ENCODE data around the gene STAG2.

Gene STAG2

DNA sequence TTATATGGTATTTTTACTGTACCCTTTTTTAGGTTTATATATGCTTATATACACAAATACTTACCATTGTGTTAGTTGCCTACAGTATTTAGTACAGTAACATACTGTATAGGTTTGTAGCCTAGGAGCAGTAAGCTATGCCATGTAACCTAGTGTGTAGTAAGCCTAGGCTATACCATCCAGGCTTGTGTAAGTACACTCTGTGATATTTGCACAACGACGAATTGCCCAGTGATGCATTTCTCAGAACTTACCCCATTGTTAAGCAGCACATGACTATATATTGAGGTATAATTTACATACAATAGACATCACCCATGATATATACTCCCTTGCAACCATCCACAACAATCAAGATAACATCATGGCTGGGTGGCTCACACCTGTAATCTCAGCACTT is 40.1 kb downstream of the STAG2 start:
- Histone ChIP-seq H3K27me3 (ENCODE audit: control insufficient read depth in 1 of 2, insufficient read depth in 2 of 2, low read length in 2 of 2) (no peaks in the 10 kb centered on the region), H3K4me3 (ENCODE audit: low read length in 2 of 2) (no peak overlapping the region), H3K36me3 (ENCODE audit: control insufficient read depth in 2 of 2, insufficient read depth in 2 of 2, low read length in 2 of 2) (peaks cover 0 to 2% of the 10 kb centered on the region in 2 donors)

DNA sequence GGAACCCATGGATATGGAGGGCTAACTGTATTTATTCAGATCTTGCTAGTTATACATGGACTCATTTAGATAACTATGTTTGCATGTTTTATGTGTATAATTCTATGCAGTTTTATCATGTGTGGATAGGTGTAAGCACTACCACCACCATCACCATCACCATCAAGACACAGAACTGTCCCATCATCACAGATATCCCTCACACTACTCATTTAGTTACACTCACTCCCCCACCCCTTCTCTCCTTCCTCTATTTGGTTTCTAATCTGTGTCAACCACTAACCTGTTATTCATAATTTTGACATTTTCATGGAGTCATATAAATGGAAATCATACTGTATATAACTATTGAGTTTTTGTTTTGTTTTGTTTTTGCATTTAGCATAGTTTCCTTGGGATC is 43.7 kb downstream of the STAG2 start:
- Histone ChIP-seq H3K36me3 (ENCODE audit: control insufficient read depth in 2 of 2, insufficient read depth in 2 of 2, low read length in 2 of 2) (peaks cover 0 to 2% of the 10 kb centered on the region in 2 donors), H3K27ac (ENCODE audit: low read length) (no peak overlapping the region), H3K27me3 (ENCODE audit: control insufficient read depth in 1 of 2, insufficient read depth in 2 of 2, low read length in 2 of 2) (no peaks in the 10 kb centered on the region), H3K4me1 (ENCODE audit: control insufficient read depth, insufficient read depth, low read length) (peaks cover 7% of the 10 kb centered on the region), H3K4me3 (ENCODE audit: low read length in 2 of 2) (no peak overlapping the region), H3K9ac (ENCODE audit: low read length in 2 of 2) (no peak overlapping the region), H3K9me3 (ENCODE audit: control insufficient read depth in 2 of 2, low read length in 2 of 2) (no peaks in the 10 kb centered on the region)

More for the DNA sequence above, 40.1 kb downstream of the STAG2 start:
- no peaks in the 10 kb centered on the region for H3K9me3 ChIP-seq (ENCODE audit: control insufficient read depth in 2 of 2, low read length in 2 of 2)
- no peak overlapping the region for H3K9ac ChIP-seq (ENCODE audit: low read length in 2 of 2)
- peaks cover 5% of the 10 kb centered on the region for H3K4me1 ChIP-seq (ENCODE audit: control insufficient read depth, insufficient read depth, low read length)
- H3K27ac ChIP-seq (ENCODE audit: low read length): no peak overlapping the region

DNA sequence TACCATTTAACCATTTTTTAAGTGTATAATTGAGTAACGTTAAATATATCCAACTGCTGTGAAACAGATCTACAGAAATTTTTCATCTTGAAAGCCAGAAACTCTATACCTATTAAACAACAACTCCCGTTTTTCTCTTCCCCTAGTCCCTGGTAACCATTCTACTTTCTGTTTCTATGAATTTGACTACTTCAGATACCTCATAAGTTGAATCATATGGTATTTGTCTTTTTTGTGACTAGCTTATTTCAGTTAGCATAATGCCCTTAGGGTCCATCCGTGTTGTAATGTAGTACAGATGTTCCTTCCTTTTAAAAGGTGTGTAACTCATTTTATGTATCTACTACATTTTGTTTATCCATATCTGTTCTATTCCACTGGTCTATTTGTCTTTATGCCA is 48.7 kb downstream of the STAG2 start:
- H3K4me3 ChIP-seq (ENCODE audit: low read length in 2 of 2): no peak overlapping the region
- no peaks in the 10 kb centered on the region for H3K36me3 ChIP-seq (ENCODE audit: control insufficient read depth in 2 of 2, insufficient read depth in 2 of 2, low read length in 2 of 2)
- no peaks in the 10 kb centered on the region for H3K9me3 ChIP-seq (ENCODE audit: control insufficient read depth in 2 of 2, low read length in 2 of 2)
- no peak overlapping the region for H3K9ac ChIP-seq (ENCODE audit: low read length in 2 of 2)
- no peaks in the 10 kb centered on the region for H3K27me3 ChIP-seq (ENCODE audit: control insufficient read depth in 1 of 2, insufficient read depth in 2 of 2, low read length in 2 of 2)
- H3K27ac ChIP-seq (ENCODE audit: low read length): no peak overlapping the region
- H3K4me1 ChIP-seq (ENCODE audit: control insufficient read depth, insufficient read depth, low read length): peaks cover 6% of the 10 kb centered on the region

DNA sequence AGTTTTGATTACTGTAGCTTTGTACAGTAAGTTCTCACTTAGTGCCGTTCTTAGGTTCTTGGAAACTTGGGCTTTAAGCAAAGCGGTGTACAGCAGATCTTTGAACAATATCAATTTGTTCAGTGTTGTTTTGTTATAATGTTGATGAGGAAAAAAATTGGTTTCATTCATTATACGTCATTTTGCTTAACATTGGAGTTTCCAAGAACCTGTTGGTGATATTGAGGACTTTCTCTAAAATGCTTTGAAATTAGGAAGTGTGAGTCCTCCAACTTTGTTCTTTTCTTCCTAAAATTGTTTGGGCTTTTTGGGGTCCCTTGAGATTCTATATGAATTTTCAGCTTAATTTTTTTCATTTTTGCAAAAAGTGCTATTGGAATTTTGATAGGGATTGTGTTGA is 49.1 kb downstream of the STAG2 start:
- no peaks in the 10 kb centered on the region for H3K9me3 ChIP-seq (ENCODE audit: control insufficient read depth in 2 of 2, low read length in 2 of 2)
- H3K9ac ChIP-seq (ENCODE audit: low read length in 2 of 2): no peak overlapping the region
- H3K27me3 ChIP-seq (ENCODE audit: control insufficient read depth in 1 of 2, insufficient read depth in 2 of 2, low read length in 2 of 2): no peaks in the 10 kb centered on the region
- H3K27ac ChIP-seq (ENCODE audit: low read length): no peak overlapping the region
- no peaks in the 10 kb centered on the region for H3K36me3 ChIP-seq (ENCODE audit: control insufficient read depth in 2 of 2, insufficient read depth in 2 of 2, low read length in 2 of 2)
- H3K4me1 ChIP-seq (ENCODE audit: control insufficient read depth, insufficient read depth, low read length): peaks cover 2% of the 10 kb centered on the region
- no peak overlapping the region for H3K4me3 ChIP-seq (ENCODE audit: low read length in 2 of 2)

DNA sequence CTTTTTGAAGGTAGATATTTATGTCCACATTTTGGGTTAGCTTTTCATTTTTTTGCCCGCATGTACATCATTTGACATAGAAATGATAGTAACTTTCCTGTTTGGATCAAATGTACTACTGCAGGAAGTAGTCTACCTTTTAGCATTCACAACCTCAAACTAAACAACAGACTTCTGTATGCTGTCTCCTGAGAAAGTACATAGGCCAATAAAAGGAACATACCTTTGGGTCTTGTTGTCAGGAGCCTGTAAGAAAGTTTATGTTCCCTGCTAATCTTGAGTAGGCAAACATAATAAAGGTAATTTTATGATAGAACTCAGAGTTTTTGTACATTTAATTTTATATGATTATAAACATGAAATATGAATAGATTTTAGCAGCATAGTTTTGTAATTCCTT is 54.2 kb downstream of the STAG2 start:
- H3K4me1 ChIP-seq (ENCODE audit: control insufficient read depth, insufficient read depth, low read length): no peaks in the 10 kb centered on the region
- no peak overlapping the region for H3K4me3 ChIP-seq (ENCODE audit: low read length in 2 of 2)
- H3K27me3 ChIP-seq (ENCODE audit: control insufficient read depth in 1 of 2, insufficient read depth in 2 of 2, low read length in 2 of 2): no peaks in the 10 kb centered on the region
- H3K9me3 ChIP-seq (ENCODE audit: control insufficient read depth in 2 of 2, low read length in 2 of 2): no peaks in the 10 kb centered on the region
- H3K27ac ChIP-seq (ENCODE audit: low read length): no peak overlapping the region
- no peaks in the 10 kb centered on the region for H3K36me3 ChIP-seq (ENCODE audit: control insufficient read depth in 2 of 2, insufficient read depth in 2 of 2, low read length in 2 of 2)
- no peak overlapping the region for H3K9ac ChIP-seq (ENCODE audit: low read length in 2 of 2)

DNA sequence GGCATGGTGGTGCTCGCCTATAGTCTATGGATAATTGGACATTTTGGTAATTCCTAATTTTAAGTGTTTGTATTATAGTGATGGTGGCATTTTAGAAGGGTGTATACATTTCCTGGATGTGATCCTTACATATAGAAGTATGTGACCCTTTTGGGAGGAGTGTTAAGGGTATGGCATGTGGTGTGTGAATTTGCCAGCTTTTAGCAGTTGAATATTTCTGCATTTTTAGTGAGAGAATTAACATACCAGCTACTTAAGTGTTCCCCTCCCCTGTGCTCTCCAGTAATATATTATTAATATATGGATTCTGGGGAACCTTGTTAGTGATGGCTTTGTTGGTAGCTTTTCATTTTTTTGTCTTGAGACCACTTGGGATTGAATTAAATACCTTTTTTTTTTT is 55.3 kb downstream of the STAG2 start:
- Histone ChIP-seq H3K36me3 (ENCODE audit: control insufficient read depth in 2 of 2, insufficient read depth in 2 of 2, low read length in 2 of 2) (no peaks in the 10 kb centered on the region), H3K9me3 (ENCODE audit: control insufficient read depth in 2 of 2, low read length in 2 of 2) (no peaks in the 10 kb centered on the region), H3K4me1 (ENCODE audit: control insufficient read depth, insufficient read depth, low read length) (no peaks in the 10 kb centered on the region), H3K4me3 (ENCODE audit: low read length in 2 of 2) (no peak overlapping the region), H3K27me3 (ENCODE audit: control insufficient read depth in 1 of 2, insufficient read depth in 2 of 2, low read length in 2 of 2) (no peaks in the 10 kb centered on the region), H3K9ac (ENCODE audit: low read length in 2 of 2) (no peak overlapping the region), H3K27ac (ENCODE audit: low read length) (no peak overlapping the region)

DNA sequence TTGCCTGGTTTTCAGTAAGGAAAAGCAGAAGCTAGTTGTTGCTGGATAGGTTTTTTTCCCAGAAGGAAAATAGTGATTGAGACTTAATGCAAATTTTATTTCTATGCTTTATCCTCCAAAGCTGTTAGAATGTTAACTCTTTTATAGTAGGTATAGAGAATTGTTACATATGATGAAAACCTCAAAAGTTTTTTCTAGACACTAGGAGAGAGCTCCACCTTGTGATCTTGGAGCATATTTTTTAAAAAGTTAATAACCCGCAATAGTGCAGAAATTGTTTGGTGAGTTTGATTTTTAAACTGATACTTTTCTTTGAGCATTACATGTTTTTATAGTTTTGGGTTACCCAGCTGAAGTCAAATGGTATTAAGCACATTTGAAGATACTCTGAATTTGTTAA is 56.5 kb downstream of the STAG2 start:
- no peak overlapping the region for H3K27ac ChIP-seq (ENCODE audit: low read length)
- H3K4me1 ChIP-seq (ENCODE audit: control insufficient read depth, insufficient read depth, low read length): no peaks in the 10 kb centered on the region
- H3K4me3 ChIP-seq (ENCODE audit: low read length in 2 of 2): no peak overlapping the region
- H3K36me3 ChIP-seq (ENCODE audit: control insufficient read depth in 2 of 2, insufficient read depth in 2 of 2, low read length in 2 of 2): no peaks in the 10 kb centered on the region
- no peaks in the 10 kb centered on the region for H3K9me3 ChIP-seq (ENCODE audit: control insufficient read depth in 2 of 2, low read length in 2 of 2)
- no peaks in the 10 kb centered on the region for H3K27me3 ChIP-seq (ENCODE audit: control insufficient read depth in 1 of 2, insufficient read depth in 2 of 2, low read length in 2 of 2)
- H3K9ac ChIP-seq (ENCODE audit: low read length in 2 of 2): no peak overlapping the region

DNA sequence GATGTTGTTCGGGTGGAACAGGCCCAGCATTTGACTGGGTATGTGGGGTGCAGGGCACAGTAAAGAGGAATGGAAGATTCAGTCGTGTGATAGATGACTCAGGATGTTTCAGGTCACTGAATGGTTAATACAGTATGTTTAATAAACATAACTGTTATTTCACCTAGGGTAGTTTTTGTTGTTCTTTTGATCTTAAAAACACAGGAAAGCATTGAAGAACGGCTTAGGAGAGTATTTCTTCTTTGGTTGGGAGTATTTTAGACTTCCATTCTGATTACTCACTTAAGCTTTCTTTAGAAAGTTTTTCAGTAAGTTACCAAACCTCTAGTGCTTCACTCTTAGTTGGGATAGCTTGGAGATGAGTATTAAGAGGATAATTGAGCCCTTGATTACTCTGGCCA is 62.3 kb downstream of the STAG2 start:
- no peak overlapping the region for H3K27ac ChIP-seq (ENCODE audit: low read length)
- H3K4me3 ChIP-seq (ENCODE audit: low read length in 2 of 2): no peak overlapping the region
- H3K9me3 ChIP-seq (ENCODE audit: control insufficient read depth in 2 of 2, low read length in 2 of 2): no peaks in the 10 kb centered on the region
- H3K27me3 ChIP-seq (ENCODE audit: control insufficient read depth in 1 of 2, insufficient read depth in 2 of 2, low read length in 2 of 2): no peaks in the 10 kb centered on the region
- no peaks in the 10 kb centered on the region for H3K36me3 ChIP-seq (ENCODE audit: control insufficient read depth in 2 of 2, insufficient read depth in 2 of 2, low read length in 2 of 2)
- no peak overlapping the region for H3K9ac ChIP-seq (ENCODE audit: low read length in 2 of 2)
- no peaks in the 10 kb centered on the region for H3K4me1 ChIP-seq (ENCODE audit: control insufficient read depth, insufficient read depth, low read length)

DNA sequence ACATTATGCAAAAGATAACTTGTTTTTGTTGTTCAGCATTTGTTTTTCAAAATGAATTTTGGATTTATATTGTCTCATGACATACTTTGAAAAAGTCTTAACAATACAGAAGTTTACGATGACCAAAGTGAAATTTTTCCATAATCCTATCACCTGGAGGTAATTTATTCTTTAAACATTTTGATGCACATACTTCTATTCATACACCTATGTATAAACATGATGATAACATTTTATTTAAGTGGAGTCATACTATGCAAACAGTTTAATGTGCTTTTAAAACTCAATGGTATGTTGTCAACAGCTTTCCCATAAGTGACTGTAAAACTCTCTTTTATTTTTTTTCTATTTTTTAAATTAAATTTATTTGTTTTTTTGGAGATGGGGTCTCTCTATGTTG is 65.0 kb downstream of the STAG2 start:
- no peaks in the 10 kb centered on the region for H3K4me1 ChIP-seq (ENCODE audit: control insufficient read depth, insufficient read depth, low read length)
- no peak overlapping the region for H3K27ac ChIP-seq (ENCODE audit: low read length)
- H3K9ac ChIP-seq (ENCODE audit: low read length in 2 of 2): no peak overlapping the region
- no peaks in the 10 kb centered on the region for H3K9me3 ChIP-seq (ENCODE audit: control insufficient read depth in 2 of 2, low read length in 2 of 2)
- no peaks in the 10 kb centered on the region for H3K27me3 ChIP-seq (ENCODE audit: control insufficient read depth in 1 of 2, insufficient read depth in 2 of 2, low read length in 2 of 2)
- H3K4me3 ChIP-seq (ENCODE audit: low read length in 2 of 2): no peak overlapping the region
- no peaks in the 10 kb centered on the region for H3K36me3 ChIP-seq (ENCODE audit: control insufficient read depth in 2 of 2, insufficient read depth in 2 of 2, low read length in 2 of 2)

DNA sequence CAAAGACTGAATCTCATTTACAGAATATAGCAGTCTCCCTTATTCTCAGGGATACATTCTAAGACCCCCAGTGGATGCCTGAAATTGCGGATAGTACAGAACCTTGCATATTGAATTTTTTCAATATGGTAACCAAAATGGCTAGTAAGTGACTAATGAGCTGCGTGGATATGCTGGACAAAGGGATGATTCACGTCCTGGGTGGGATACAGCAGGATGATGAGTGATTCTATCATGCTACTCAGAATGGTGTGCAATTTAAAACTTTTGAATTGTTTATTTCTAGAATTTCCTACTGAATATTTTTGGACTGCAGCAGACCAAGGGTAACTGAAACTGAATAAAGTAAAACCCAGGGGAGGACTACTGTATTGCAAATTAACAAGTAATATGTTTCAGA is 66.7 kb downstream of the STAG2 start:
- no peaks in the 10 kb centered on the region for H3K4me1 ChIP-seq (ENCODE audit: control insufficient read depth, insufficient read depth, low read length)
- H3K9me3 ChIP-seq (ENCODE audit: control insufficient read depth in 2 of 2, low read length in 2 of 2): no peaks in the 10 kb centered on the region
- H3K9ac ChIP-seq (ENCODE audit: low read length in 2 of 2): no peak overlapping the region
- H3K27me3 ChIP-seq (ENCODE audit: control insufficient read depth in 1 of 2, insufficient read depth in 2 of 2, low read length in 2 of 2): no peaks in the 10 kb centered on the region
- H3K36me3 ChIP-seq (ENCODE audit: control insufficient read depth in 2 of 2, insufficient read depth in 2 of 2, low read length in 2 of 2): no peaks in the 10 kb centered on the region
- H3K27ac ChIP-seq (ENCODE audit: low read length): no peak overlapping the region
- H3K4me3 ChIP-seq (ENCODE audit: low read length in 2 of 2): no peak overlapping the region

DNA sequence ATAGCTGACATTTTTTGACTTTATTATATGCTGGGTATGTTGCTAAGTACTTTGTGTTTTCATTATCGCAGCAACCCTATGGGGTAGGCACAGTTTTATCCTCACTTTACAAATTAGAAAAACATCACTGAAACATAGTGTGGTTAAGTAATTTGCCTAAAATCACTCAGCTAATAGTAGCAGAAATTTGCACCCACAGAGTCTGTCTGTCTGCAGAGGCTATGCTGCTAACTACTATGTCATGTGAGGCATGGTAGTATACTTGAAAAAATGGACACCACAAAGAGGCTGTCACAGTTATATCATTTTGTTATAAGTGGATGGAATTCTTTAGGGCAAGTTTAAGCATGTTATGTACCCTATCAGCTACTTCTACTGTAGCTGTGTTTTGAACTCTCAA is 69.0 kb downstream of the STAG2 start:
- H3K9me3 ChIP-seq (ENCODE audit: control insufficient read depth in 2 of 2, low read length in 2 of 2): no peaks in the 10 kb centered on the region
- H3K9ac ChIP-seq (ENCODE audit: low read length in 2 of 2): no peak overlapping the region
- no peaks in the 10 kb centered on the region for H3K27me3 ChIP-seq (ENCODE audit: control insufficient read depth in 1 of 2, insufficient read depth in 2 of 2, low read length in 2 of 2)
- H3K36me3 ChIP-seq (ENCODE audit: control insufficient read depth in 2 of 2, insufficient read depth in 2 of 2, low read length in 2 of 2): no peaks in the 10 kb centered on the region
- no peak overlapping the region for H3K27ac ChIP-seq (ENCODE audit: low read length)
- no peak overlapping the region for H3K4me3 ChIP-seq (ENCODE audit: low read length in 2 of 2)
- H3K4me1 ChIP-seq (ENCODE audit: control insufficient read depth, insufficient read depth, low read length): no peaks in the 10 kb centered on the region

DNA sequence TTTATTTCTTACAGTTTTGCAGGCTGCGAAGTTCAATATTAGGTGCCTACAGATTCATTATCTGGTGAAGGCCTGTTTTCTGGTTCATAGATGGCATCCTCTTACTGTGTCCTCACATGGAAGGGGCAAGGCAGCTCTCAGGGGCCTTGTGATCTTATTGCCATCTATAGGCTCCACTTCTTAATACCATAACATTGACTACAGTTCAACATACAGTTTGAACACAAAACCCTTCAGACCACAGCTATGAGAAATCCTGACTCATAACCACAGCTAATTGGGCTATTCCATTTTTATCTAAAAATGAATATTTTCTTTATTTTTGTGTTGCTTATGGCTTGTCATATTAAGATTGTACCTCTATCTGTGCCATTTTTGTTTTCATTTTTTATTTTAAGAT is 72.3 kb downstream of the STAG2 start:
- Histone ChIP-seq H3K4me3 (ENCODE audit: low read length in 2 of 2) (no peak overlapping the region), H3K4me1 (ENCODE audit: control insufficient read depth, insufficient read depth, low read length) (no peaks in the 10 kb centered on the region), H3K9me3 (ENCODE audit: control insufficient read depth in 2 of 2, low read length in 2 of 2) (no peaks in the 10 kb centered on the region), H3K9ac (ENCODE audit: low read length in 2 of 2) (no peak overlapping the region), H3K36me3 (ENCODE audit: control insufficient read depth in 2 of 2, insufficient read depth in 2 of 2, low read length in 2 of 2) (no peaks in the 10 kb centered on the region), H3K27me3 (ENCODE audit: control insufficient read depth in 1 of 2, insufficient read depth in 2 of 2, low read length in 2 of 2) (no peaks in the 10 kb centered on the region), H3K27ac (ENCODE audit: low read length) (no peak overlapping the region)
